GM12878 (cell line): Measurements from ENCODE around the gene LDLR. TPM values are rescaled to one million over a fixed set of nuclear protein-coding genes. Genes with fewer than 3 reads are reported as not detected.
"Not testable (repeated sequence)": the region's sequence is repeated elsewhere in the genome, so short reads cannot be mapped to it uniquely, and the experiment has no call there.

Source experiments
- ATAC-seq: fragments of 200-7000 bp; cut with Tn5 transposase; 3 replicates; pipeline ENCODE4 v1.9.1; 2020; ENCODE audit warnings: mild to moderate bottlenecking, moderate library complexity
- BruUV-seq: library from RNA; stranded (reverse); fragments of 400-500 nt; replicated peaks from 2 replicates; lab custom pipeline; 2021; lab: Mats Ljungman, UMichigan
- CTCF ChIA-PET: fragments of 300-600 bp; sonication (Branson Sonifier 250); formaldehyde crosslinking; extraction: SDS; loops from one replicate; lab custom pipeline; 2021; ENCODE audit warnings: inconsistent platforms; lab: Yijun Ruan, JAX
- POLR2A ChIA-PET: fragments of 350-600 bp; formaldehyde crosslinking; extraction: SDS; loops from one replicate; lab custom pipeline; 2021; ENCODE audit warnings: inconsistent platforms; lab: Charles Lee
- RAD21 ChIA-PET: fragments of 300-600 bp; sonication (Branson Sonifier 250); formaldehyde crosslinking; loops from one replicate; lab custom pipeline; 2023; ENCODE audit warnings: antibody characterized with exemption; ENCODE audit not compliant: unreplicated experiment; lab: Charles Lee
- SMC1A ChIA-PET: fragments of 300-600 bp; sonication (Branson Sonifier 250); formaldehyde crosslinking; loops from one replicate; lab custom pipeline; 2023; ENCODE audit not compliant: unreplicated experiment, uncharacterized antibody; lab: Charles Lee
- DNase-seq: peaks from one replicate; pipeline ENCODE4 v3.0.0-alpha.2; 2011; ENCODE audit warnings: low read depth, low spot score
- FAIRE-seq: peaks from 3 replicates; lab custom pipeline; 2011; peaks lifted over from hg19 to GRCh38; lab: Jason Lieb, UNC
- H2AFZ ChIP-seq: 2 replicates; pipeline ENCODE4 v1.6.0; 2011; ENCODE audit warnings: low read depth, low read length, control low read depth; ENCODE audit not compliant: control insufficient read depth
- H3K27ac ChIP-seq: 2 replicates; pipeline ENCODE4 v1.5.1; 2011; ENCODE audit warnings: control low read depth; ENCODE audit not compliant: control insufficient read depth, insufficient read depth
- H3K27me3 ChIP-seq, 2 experiments: replicated peaks in 1 of 2; 2 replicates each; pipeline versions ENCODE4 v1.6.0 to v1.6.1; 2011; ENCODE audit warnings: low read length in 1 of 2; ENCODE audit not compliant: control insufficient read depth in 2 of 2, insufficient read depth in 2 of 2
- H3K36me3 ChIP-seq, 2 experiments: 2 replicates each; pipeline ENCODE4 v1.5.1; 2011; ENCODE audit warnings: low read length in 1 of 2; ENCODE audit not compliant: control insufficient read depth in 2 of 2, insufficient read depth in 2 of 2
- H3K4me1 ChIP-seq: 2 replicates; pipeline ENCODE4 v1.6.1; 2011; ENCODE audit warnings: mild to moderate bottlenecking, low read length, moderate library complexity, mixed read lengths; ENCODE audit not compliant: control insufficient read depth, insufficient read depth
- H3K4me2 ChIP-seq: 2 replicates; pipeline ENCODE4 v1.6.0; 2011; ENCODE audit warnings: control low read depth; ENCODE audit not compliant: control insufficient read depth, insufficient read depth
- H3K4me3 ChIP-seq: fragments of 200-600 bp; sonication (generic); 2 replicates; pipeline ENCODE4 v1.5.1; 2016
- H3K79me2 ChIP-seq: 2 replicates; pipeline ENCODE4 v1.6.0; 2011; ENCODE audit warnings: low read length; ENCODE audit not compliant: control insufficient read depth, insufficient read depth
- H3K9ac ChIP-seq: 2 replicates; pipeline ENCODE4 v1.8.0; 2011; ENCODE audit warnings: low read length, control low read depth, mixed read lengths; ENCODE audit not compliant: control insufficient read depth, insufficient read depth
- H3K9me3 ChIP-seq: replicated peaks from 3 replicates; pipeline ENCODE4 v1.5.1; 2011; ENCODE audit warnings: mild to moderate bottlenecking, low read length; ENCODE audit not compliant: control insufficient read depth, insufficient read depth
- H4K20me1 ChIP-seq: 2 replicates; pipeline ENCODE4 v1.6.0; 2011; ENCODE audit not compliant: control insufficient read depth, insufficient read depth
- BHLHE40 ChIP-seq, 2 experiments: fragments of 450-650 bp in 1 of 2; IDR thresholded peaks; 2 replicates each; pipeline ENCODE4 v1.6.1; 2011 to 2017; ENCODE audit warnings: low read depth in 2 of 2, borderline replicate concordance in 1 of 2, improper control_type of control experiment in 1 of 2, low read length in 1 of 2, mild to moderate bottlenecking in 1 of 2
- BRCA1 ChIP-seq: IDR thresholded peaks from 2 replicates; pipeline ENCODE4 v1.6.1; 2011; ENCODE audit warnings: low read depth, low read length, improper control_type of control experiment
- MTA3 ChIP-seq: IDR thresholded peaks from 2 replicates; pipeline ENCODE4 v1.6.1; 2012; ENCODE audit warnings: low read length, inconsistent platforms, borderline replicate concordance
- MYB ChIP-seq: fragments of 150-350 bp; IDR thresholded peaks from 2 replicates; pipeline ENCODE4 v1.6.1; 2014; ENCODE audit warnings: mild to moderate bottlenecking, low read depth, low read length, borderline replicate concordance
- NRF1 ChIP-seq: conservative IDR thresholded peaks from 2 replicates; pipeline ENCODE4 v1.6.1; 2011; ENCODE audit warnings: mild to moderate bottlenecking, low read depth, low read length, improper control_type of control experiment
- PAX8 ChIP-seq: fragments of 450-650 bp; IDR thresholded peaks from 2 replicates; pipeline ENCODE4 v1.6.1; 2017; ENCODE audit warnings: mild to moderate bottlenecking, moderate library complexity
- PBX3 ChIP-seq: IDR thresholded peaks from 2 replicates; pipeline ENCODE4 v1.6.1; 2011; ENCODE audit warnings: mild to moderate bottlenecking, low read depth, low read length, moderate library complexity; ENCODE audit not compliant: insufficient replicate concordance
- WGBS: methylation state at CpG from one replicate; pipeline ENCODE4 v1.1.6; 2016; ENCODE audit warnings: low lambda C conversion rate; ENCODE audit not compliant: insufficient replicate concordance, insufficient coverage; ENCODE audit errors: missing lambda C conversion rate; 5-methylcytosine and 5-hydroxymethylcytosine counted together
- in situ Hi-C: fragments of 300-500 bp; cut with MboI; formaldehyde crosslinking; loops from 9 replicates; pipeline ENCODE4 v1.14.3; 2018; ENCODE audit warnings: mixed read lengths
- intact Hi-C: fragments of 100-400 bp; cut with micrococcal nuclease; formaldehyde crosslinking; loops from one replicate; pipeline ENCODE4 v1.14.2; 2022; ENCODE audit not compliant: unreplicated experiment
- polyA plus RNA-seq, 11 experiments: library from polyadenylated mRNA; depleted of rRNA in 4 of 11; unstranded in 6 of 11; stranded (reverse) in 5 of 11; fragments of >200 nt; fragmentation: Nextera tagmentation in 4 of 11; fragmentation: Illumina TruSeq in 1 of 11; extraction: Ambion mirVana in 4 of 11; extraction: Trizol in 1 of 11; gene quantifications; 1 replicate in 1 of 11; 2 replicates in 10 of 11; pipeline versions ENCODE4 v1.2.1 to v1.2.3, GENCODE V29; 2011 to 2016; ENCODE audit warnings: inconsistent platforms in 2 of 11, missing spikeins in 2 of 11, low read depth in 1 of 11
- total RNA-seq, 4 experiments: library from RNA; depleted of rRNA in 3 of 4; stranded (reverse); fragments of >200 nt in 3 of 4; fragmentation: Illumina TruSeq in 1 of 4; extraction: Trizol in 1 of 4; gene quantifications; 2 replicates each; pipeline versions ENCODE4 v1.2.1 to v1.2.3, GENCODE V29; 2013 to 2021

The LDLR gene
- total and polyA plus RNA-seq, 10 of the 15 experiments (the other 5 are each of a cell fraction or from before 2014, with no cell fraction given): 11.3 to 59.2 (median 27.3) TPM

DNA sequence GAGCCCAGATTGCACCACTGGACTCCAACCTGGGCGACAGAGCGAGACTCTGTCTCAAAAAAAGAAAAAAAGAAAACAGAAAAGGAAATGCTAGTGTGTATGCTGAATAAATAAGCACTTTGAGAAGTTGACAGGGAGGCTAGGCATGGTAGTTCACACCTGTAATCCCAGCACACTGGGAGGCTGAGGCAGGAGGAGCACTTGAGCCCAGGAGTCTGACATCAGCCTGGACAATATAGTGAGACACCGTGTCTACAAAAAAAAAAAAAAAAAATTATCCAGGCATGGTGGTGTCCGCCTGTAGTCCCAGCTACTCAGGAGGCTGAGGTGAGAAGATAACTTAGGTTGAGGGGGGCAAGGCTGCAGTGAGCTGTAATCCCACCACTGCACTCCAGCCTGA is 19.1 kb upstream of the LDLR start:
- Histone ChIP-seq H4K20me1 (no peaks in the 10 kb centered on the region), H3K4me1 (no peaks in the 10 kb centered on the region), H3K27me3 (no peaks in the 10 kb centered on the region), H3K79me2 (no peaks in the 10 kb centered on the region), H3K4me2 (no peak overlapping the region), H3K36me3 (peaks cover 0 to 5% of the 10 kb centered on the region in 2 experiments; a peak in 1 of 4 replicates), H3K9ac (no peak overlapping the region), H3K9me3 (no peaks in the 10 kb centered on the region), H3K27ac (no peak overlapping the region), H3K4me3 (no peak overlapping the region), H2AFZ (no peak overlapping the region)
- FAIRE-seq: no peak
- ChIA-PET CTCF (interaction anchor here (0.6 to 0.7 kb wide), 2 partner anchors 23 to 547 kb away, joined by 3 to 4 read pairs; no protein-coding TSS in a partner anchor), POLR2A (interaction anchor here (0.6 kb wide), 1 partner anchor 128 kb away, joined by 3 read pairs; no protein-coding TSS in a partner anchor), SMC1A (no interaction called here), RAD21 (no interaction called here)
- ATAC-seq: no peak
- 90% methylated on average over 4 of the region's 4 CpGs for WGBS
- in situ Hi-C loops (no loop called here), intact Hi-C loops (no loop called here)
- DNase-seq: no peak
- TF ChIP-seq PBX3 (no peak), MYB (no peak), BRCA1 (no peak)
- no TSS peak for BruUV-seq

GRCh38 chr19:11073568-11073967 is 15.7 kb upstream of the LDLR start:
- ChIA-PET RAD21 (interaction anchor here (0.7 kb wide), 1 partner anchor 15 kb away, joined by 3 read pairs; no protein-coding TSS in a partner anchor), SMC1A (no interaction called here), CTCF (no interaction called here), POLR2A (no interaction called here)
- TF ChIP-seq BHLHE40 (IDR thresholded peaks at IDR 0.05; ENCODE audit: borderline replicate concordance in 1 of 2, low read depth in 2 of 2, low read length in 1 of 2) (no peak), NRF1 (no peak), MTA3 (no peak), PAX8 (no peak)
- Histone ChIP-seq H3K4me1 (no peaks in the 10 kb centered on the region), H4K20me1 (no peaks in the 10 kb centered on the region), H3K27ac (no peak overlapping the region), H3K4me3 (no peak overlapping the region), H3K36me3 (no peaks in the 10 kb centered on the region), H2AFZ (no peak overlapping the region), H3K4me2 (no peak overlapping the region), H3K9ac (no peak overlapping the region), H3K9me3 (no peaks in the 10 kb centered on the region), H3K27me3 (no peaks in the 10 kb centered on the region), H3K79me2 (no peaks in the 10 kb centered on the region)
- DNase-seq (no peak), ATAC-seq (no peak), FAIRE-seq (no peak)
- in situ Hi-C loops (no loop called here), intact Hi-C loops (no loop called here)
- WGBS: 98% methylated on average over 9 of the region's 9 CpGs
- no TSS peak for BruUV-seq

DNA sequence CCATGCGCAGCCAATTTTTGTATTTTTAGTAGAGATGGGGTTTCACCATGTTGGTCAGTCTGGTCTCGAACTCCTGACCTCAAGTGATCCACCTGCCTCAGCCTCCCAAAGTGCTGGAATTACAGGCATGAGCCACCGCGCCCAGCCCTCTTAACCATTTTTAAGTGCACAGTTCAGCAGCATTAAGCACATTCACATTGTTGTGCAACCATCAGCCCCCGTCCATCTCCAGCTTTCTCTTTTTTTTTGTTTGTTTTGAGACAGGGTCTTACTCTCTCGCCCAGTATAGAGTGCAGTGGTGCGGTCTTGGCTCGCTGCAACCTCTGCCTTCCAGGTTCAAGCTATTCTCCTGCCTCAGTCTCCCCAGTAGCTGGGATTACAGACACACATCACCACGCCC is 12.5 kb upstream of the LDLR start:
- H3K9ac ChIP-seq, H2AFZ ChIP-seq, CTCF ChIA-PET, H3K27me3 ChIP-seq, H3K4me3 ChIP-seq, H3K4me2 ChIP-seq, H3K27ac ChIP-seq, in situ Hi-C loops, H3K4me1 ChIP-seq, intact Hi-C loops, H3K36me3 ChIP-seq, RAD21 ChIA-PET, FAIRE-seq, SMC1A ChIA-PET, POLR2A ChIA-PET, BruUV-seq, ATAC-seq, H4K20me1 ChIP-seq, H3K9me3 ChIP-seq, DNase-seq, H3K79me2 ChIP-seq: not testable (repeated sequence)
- 66% methylated on average over 9 of the region's 9 CpGs for whole genome bisulfite sequencing
